Neural progenitor cell (in vitro differentiated cells): Measurements from ENCODE around the gene UBE2I. TPM values are rescaled to one million over a fixed set of nuclear protein-coding genes. Genes with fewer than 3 reads are reported as not detected.

ENCODE experiments used
- DNase-seq: peaks from one replicate; pipeline ENCODE4 v3.0.0-alpha.2; 2016; ENCODE audit warnings: low spot score
- H2AFZ ChIP-seq: fragments of 200-600 bp; sonication (generic); replicated peaks from 2 replicates; pipeline ENCODE4 v1.6.1; 2016; ENCODE audit warnings: antibody characterized with exemption
- H3F3A ChIP-seq: fragments of 200-600 bp; sonication (generic); 2 replicates; pipeline ENCODE4 v1.6.1; 2016; ENCODE audit warnings: antibody characterized with exemption, low read depth
- H3K27ac ChIP-seq: fragments of 200-600 bp; sonication (generic); 2 replicates; pipeline ENCODE4 v1.5.1; 2016; ENCODE audit warnings: mild to moderate bottlenecking
- H3K27me3 ChIP-seq: fragments of 200-600 bp; sonication (generic); 2 replicates; pipeline ENCODE4 v1.6.1; 2016; ENCODE audit warnings: mild to moderate bottlenecking, moderate library complexity
- H3K36me3 ChIP-seq: fragments of 200-600 bp; sonication (generic); 2 replicates; pipeline ENCODE4 v1.5.1; 2016
- H3K4me1 ChIP-seq: fragments of 200-600 bp; sonication (generic); 2 replicates; pipeline ENCODE4 v1.6.1; 2016; ENCODE audit warnings: mixed run types
- H3K4me2 ChIP-seq: fragments of 200-600 bp; sonication (generic); 2 replicates; pipeline ENCODE4 v1.6.1; 2016
- H3K4me3 ChIP-seq: fragments of 200-600 bp; sonication (generic); 2 replicates; pipeline ENCODE4 v1.5.1; 2016
- H3K79me2 ChIP-seq: fragments of 200-600 bp; sonication (generic); 2 replicates; pipeline ENCODE4 v1.6.1; 2016; ENCODE audit warnings: low read depth
- H3K9ac ChIP-seq: fragments of 200-600 bp; sonication (generic); 2 replicates; pipeline ENCODE4 v1.6.1; 2016
- H3K9me3 ChIP-seq: fragments of 200-600 bp; sonication (generic); 2 replicates; pipeline ENCODE4 v1.5.1; 2016; ENCODE audit warnings: low read depth
- H4K20me1 ChIP-seq: fragments of 200-600 bp; sonication (generic); 2 replicates; pipeline ENCODE4 v1.6.1; 2016; ENCODE audit warnings: low read depth
- H3K27ac Mint-ChIP-seq: 3 replicates; pipeline ENCODE4 v1.8.0; 2021; ENCODE audit warnings: mixed read lengths
- H3K27me3 Mint-ChIP-seq: 2 replicates; pipeline ENCODE4 v1.8.0; 2022; ENCODE audit warnings: low read depth, mild to moderate bottlenecking, inconsistent platforms, moderate library complexity, mixed read lengths; ENCODE audit not compliant: insufficient read depth
- H3K36me3 Mint-ChIP-seq: 3 replicates; pipeline ENCODE4 v1.8.0; 2021; ENCODE audit warnings: mixed read lengths
- H3K4me1 Mint-ChIP-seq: 3 replicates; pipeline ENCODE4 v1.8.0; 2021; ENCODE audit warnings: mixed read lengths
- H3K4me3 Mint-ChIP-seq: 3 replicates; pipeline ENCODE4 v1.8.0; 2021; ENCODE audit warnings: mild to moderate bottlenecking, moderate library complexity, mixed read lengths
- H3K9me3 Mint-ChIP-seq: 3 replicates; pipeline ENCODE4 v1.8.0; 2020; ENCODE audit warnings: mixed read lengths
- EZH2 ChIP-seq: fragments of 200-600 bp; sonication (generic); IDR thresholded peaks from 2 replicates; pipeline ENCODE4 v1.6.1; 2017; ENCODE audit warnings: antibody characterized with exemption, mild to moderate bottlenecking, moderate library complexity
- EZH2phosphoT487 ChIP-seq: fragments of 200-600 bp; sonication (generic); IDR thresholded peaks from 2 replicates; pipeline ENCODE4 v1.6.1; 2017; ENCODE audit warnings: antibody characterized with exemption
- total RNA-seq: library from RNA; depleted of rRNA; stranded (reverse); fragments of >200 nt; gene quantifications from 2 replicates; pipeline ENCODE4 v1.2.3, GENCODE V29; 2015; ENCODE audit warnings: low replicate concordance
- TF ChIP-seq, protein P1 (sequence below): fragments of 200-600 bp; sonication (generic); IDR thresholded peaks from 2 replicates; pipeline ENCODE4 v1.5.1; 2017; ENCODE audit warnings: antibody characterized with exemption, mild to moderate bottlenecking

The UBE2I gene
- total RNA-seq, 1 donor from 2014 or later = 239 TPM

DNA sequence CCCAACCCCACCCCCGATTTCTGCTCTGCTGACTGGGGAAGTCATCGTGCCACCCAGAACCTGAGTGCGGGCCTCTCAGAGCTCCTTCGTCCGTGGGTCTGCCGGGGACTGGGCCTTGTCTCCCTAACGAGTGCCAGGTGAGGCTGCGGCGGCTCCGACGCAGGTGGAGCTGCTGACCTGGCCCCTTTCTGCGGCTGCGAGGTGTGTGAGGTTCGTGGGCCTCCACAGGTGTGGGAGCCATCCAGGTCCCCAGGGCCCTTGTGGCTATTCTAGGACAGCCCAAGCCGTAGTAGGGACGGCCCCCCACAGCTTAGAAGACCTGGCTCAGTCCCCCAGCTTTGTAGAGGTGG lies 3.0 kb downstream of the UBE2I start:
- Histone ChIP-seq H3K27me3 (no peaks in the 10 kb centered on the region), H3K79me2 (peaks cover 77% of the 10 kb centered on the region), H3K4me3 (no peak overlapping the region), H3K9ac (peak overlapping the region; percentile 100), H2AFZ (no peak overlapping the region), H3K27ac (no peak overlapping the region), H3K36me3 (no peaks in the 10 kb centered on the region), H3K9me3 (no peaks in the 10 kb centered on the region), H4K20me1 (peaks cover 76% of the 10 kb centered on the region), H3K4me2 (peak overlapping the region; percentile 100), H3K4me1 (peaks cover 11% of the 10 kb centered on the region), H3F3A (peaks cover 8% of the 10 kb centered on the region)
- Mint-ChIP-seq H3K36me3 (peaks cover 20% of the 10 kb centered on the region), H3K27ac (no peak overlapping the region), H3K27me3 (peaks cover 6% of the 10 kb centered on the region), H3K4me3 (peak overlapping the region; percentile 71), H3K4me1 (peaks cover 18% of the 10 kb centered on the region), H3K9me3 (no peaks in the 10 kb centered on the region)
- no peak for DNase-seq
- TF ChIP-seq EZH2phosphoT487 (no peak), EZH2 (no peak)
- TF ChIP-seq, protein P1, sequence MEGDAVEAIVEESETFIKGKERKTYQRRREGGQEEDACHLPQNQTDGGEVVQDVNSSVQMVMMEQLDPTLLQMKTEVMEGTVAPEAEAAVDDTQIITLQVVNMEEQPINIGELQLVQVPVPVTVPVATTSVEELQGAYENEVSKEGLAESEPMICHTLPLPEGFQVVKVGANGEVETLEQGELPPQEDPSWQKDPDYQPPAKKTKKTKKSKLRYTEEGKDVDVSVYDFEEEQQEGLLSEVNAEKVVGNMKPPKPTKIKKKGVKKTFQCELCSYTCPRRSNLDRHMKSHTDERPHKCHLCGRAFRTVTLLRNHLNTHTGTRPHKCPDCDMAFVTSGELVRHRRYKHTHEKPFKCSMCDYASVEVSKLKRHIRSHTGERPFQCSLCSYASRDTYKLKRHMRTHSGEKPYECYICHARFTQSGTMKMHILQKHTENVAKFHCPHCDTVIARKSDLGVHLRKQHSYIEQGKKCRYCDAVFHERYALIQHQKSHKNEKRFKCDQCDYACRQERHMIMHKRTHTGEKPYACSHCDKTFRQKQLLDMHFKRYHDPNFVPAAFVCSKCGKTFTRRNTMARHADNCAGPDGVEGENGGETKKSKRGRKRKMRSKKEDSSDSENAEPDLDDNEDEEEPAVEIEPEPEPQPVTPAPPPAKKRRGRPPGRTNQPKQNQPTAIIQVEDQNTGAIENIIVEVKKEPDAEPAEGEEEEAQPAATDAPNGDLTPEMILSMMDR = no peak

DNA sequence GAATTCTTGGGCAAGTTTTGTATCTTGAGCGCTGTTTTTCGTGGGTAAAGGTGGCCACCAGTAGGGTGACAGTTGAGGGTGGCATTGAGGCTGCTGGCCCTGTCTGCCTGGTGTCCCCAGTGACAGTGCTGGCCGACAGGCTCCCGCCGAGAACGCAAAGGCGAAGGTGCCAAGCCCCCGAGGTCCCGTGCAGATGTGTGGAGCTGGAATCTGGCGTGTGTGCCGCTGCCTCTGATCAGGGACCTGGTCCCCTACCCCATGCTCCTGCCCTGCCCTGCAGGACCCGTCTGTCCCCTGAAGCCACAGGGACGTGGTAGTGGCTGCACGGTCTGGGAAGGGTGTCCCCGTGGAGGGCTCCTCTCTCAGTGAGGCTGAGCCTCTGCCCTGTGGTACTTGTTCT lies 3.5 kb downstream of the UBE2I start:
- Histone ChIP-seq H4K20me1 (peaks cover 80% of the 10 kb centered on the region), H3K9ac (no peak overlapping the region), H3K4me2 (no peak overlapping the region), H3K27ac (no peak overlapping the region), H3K4me3 (no peak overlapping the region), H3F3A (peaks cover 8% of the 10 kb centered on the region), H3K9me3 (no peaks in the 10 kb centered on the region), H3K79me2 (peaks cover 81% of the 10 kb centered on the region), H3K4me1 (peaks cover 11% of the 10 kb centered on the region), H2AFZ (no peak overlapping the region), H3K27me3 (no peaks in the 10 kb centered on the region), H3K36me3 (no peaks in the 10 kb centered on the region)
- H3K27me3 Mint-ChIP-seq = peaks cover 6% of the 10 kb centered on the region
- no peak for DNase-seq
- H3K27ac Mint-ChIP-seq = no peak overlapping the region
- H3K4me1 Mint-ChIP-seq = peaks cover 18% of the 10 kb centered on the region
- H3K4me3 Mint-ChIP-seq = peak overlapping the region; percentile 71
- H3K36me3 Mint-ChIP-seq = peaks cover 24% of the 10 kb centered on the region
- H3K9me3 Mint-ChIP-seq = no peaks in the 10 kb centered on the region
- TF ChIP-seq, protein P1 = no peak
- no peak for TF ChIP-seq EZH2
- no peak for TF ChIP-seq EZH2phosphoT487

DNA sequence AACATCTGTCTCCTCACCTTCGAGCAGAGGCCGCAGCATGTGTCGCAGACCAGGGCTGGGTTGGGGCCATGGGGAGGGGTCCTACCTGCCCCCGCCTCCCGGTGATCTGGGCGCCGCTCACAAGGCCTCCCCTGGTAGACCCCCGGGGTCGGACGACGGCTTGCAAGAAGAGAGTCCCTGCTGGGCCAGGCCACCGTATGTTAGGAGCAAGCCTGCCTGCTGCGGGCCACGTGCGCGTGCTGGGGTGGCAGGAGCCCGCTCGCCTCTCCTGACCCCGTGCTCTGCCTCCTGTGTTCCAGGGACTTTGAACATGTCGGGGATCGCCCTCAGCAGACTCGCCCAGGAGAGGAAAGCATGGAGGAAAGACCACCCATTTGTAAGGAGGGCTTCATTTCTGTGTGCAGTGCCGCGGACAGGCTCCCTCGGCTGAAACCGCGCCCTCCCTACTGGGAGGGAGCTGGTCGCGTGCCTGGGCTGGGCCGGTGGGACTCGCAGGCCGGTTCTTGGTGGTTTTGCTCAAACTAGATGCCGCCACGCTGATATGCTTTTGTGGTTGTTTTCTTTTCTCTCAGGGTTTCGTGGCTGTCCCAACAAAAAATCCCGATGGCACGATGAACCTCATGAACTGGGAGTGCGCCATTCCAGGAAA lies 4.4 kb downstream of the UBE2I start:
- H4K20me1 ChIP-seq = peaks cover 90% of the 10 kb centered on the region
- H3K9me3 Mint-ChIP-seq = no peaks in the 10 kb centered on the region
- peaks cover 7% of the 10 kb centered on the region for H3K27me3 Mint-ChIP-seq
- H3K9ac ChIP-seq = no peak overlapping the region
- no peak overlapping the region for H2AFZ ChIP-seq
- H3K4me1 ChIP-seq = peaks cover 11% of the 10 kb centered on the region
- H3F3A ChIP-seq = no peaks in the 10 kb centered on the region
- H3K4me3 ChIP-seq = no peak overlapping the region
- no peak overlapping the region for H3K4me3 Mint-ChIP-seq
- H3K36me3 ChIP-seq = no peaks in the 10 kb centered on the region
- H3K36me3 Mint-ChIP-seq = peaks cover 28% of the 10 kb centered on the region
- TF ChIP-seq EZH2 (no peak), EZH2phosphoT487 (no peak)
- TF ChIP-seq, protein P1 = no peak
- no peaks in the 10 kb centered on the region for H3K27me3 ChIP-seq
- H3K4me2 ChIP-seq = no peak overlapping the region
- no peaks in the 10 kb centered on the region for H3K9me3 ChIP-seq
- peaks cover 18% of the 10 kb centered on the region for H3K4me1 Mint-ChIP-seq
- DNase-seq = no peak
- H3K27ac Mint-ChIP-seq = no peak overlapping the region
- peaks cover 91% of the 10 kb centered on the region for H3K79me2 ChIP-seq
- H3K27ac ChIP-seq = no peak overlapping the region
